H1 (cell line): ENCODE measurements around the gene WDR1. TPM values are rescaled to one million over a fixed set of nuclear protein-coding genes. Genes with fewer than 3 reads are reported as not detected.

Experiments used
- CBX8 ChIP-seq: fragments of 300-800, 300-1000 bp; sonication (generic); IDR thresholded peaks from 2 replicates; pipeline ENCODE4 v1.7.1; 2016; ENCODE audit warnings: low read depth, low read length, borderline replicate concordance
- CHD2 ChIP-seq: IDR thresholded peaks from 2 replicates; pipeline ENCODE4 v1.6.1; 2012; ENCODE audit warnings: low read length, improper control_type of control experiment
- MAFK ChIP-seq: IDR thresholded peaks from 2 replicates; pipeline ENCODE4 v1.6.1; 2012; ENCODE audit warnings: low read depth, mild to moderate bottlenecking, improper control_type of control experiment, low read length
- NRF1 ChIP-seq: IDR thresholded peaks from 2 replicates; pipeline ENCODE4 v1.6.1; 2011; ENCODE audit warnings: mild to moderate bottlenecking, low read depth, low read length, improper control_type of control experiment
- PHF8 ChIP-seq: fragments of 200-600 bp; sonication (generic); conservative IDR thresholded peaks from 2 replicates; pipeline ENCODE4 v1.7.1; 2012; ENCODE audit warnings: low read depth, mild to moderate bottlenecking, inconsistent platforms, low read length, moderate library complexity
- RNF2 ChIP-seq: fragments of 200-900, 300-1000 bp; sonication (generic); IDR thresholded peaks from 2 replicates; pipeline ENCODE4 v1.7.1; 2016; ENCODE audit warnings: borderline replicate concordance, low read depth, mild to moderate bottlenecking, antibody characterized with exemption, low read length; ENCODE audit not compliant: poor library complexity, severe bottlenecking; ENCODE audit errors: missing control alignments
- polyA plus RNA-seq, 7 experiments: library from polyadenylated mRNA; depleted of rRNA in 3 of 7; stranded (reverse) in 5 of 7; unstranded in 2 of 7; fragments of >200 nt in 5 of 7; fragments of 200-250 nt in 2 of 7; gene quantifications; 1 replicate in 5 of 7; 2 replicates in 1 of 7; 4 replicates in 1 of 7; pipeline versions ENCODE4 v1.2.1 to v1.2.3, GENCODE V29; 2011 to 2013; ENCODE audit warnings: missing spikeins in 2 of 7, mixed read lengths in 2 of 7
- total RNA-seq: library from RNA; stranded (reverse); fragmentation: NEBNext Ultra II Directional; extraction: Animal tissue kit (Norgen Biotek cat#: 25700); gene quantifications from 2 replicates; pipeline ENCODE4 v1.2.1, GENCODE V29; 2021

Gene WDR1
- total and polyA plus RNA-seq, 2 of the 8 experiments (the other 6 are each of a cell fraction or from before 2014, with no cell fraction given), result 315 to 377 TPM

- TF ChIP-seq CHD2 (no peak), NRF1 (no peak), CBX8 (no peak), RNF2 (no peak), PHF8 (no peak), MAFK (no peak)
Measured at GRCh38 chr4:10122236-10122932, 5.8 kb upstream of the WDR1 start (continued).
